GM23338 (cell line): ENCODE results near the gene TMEM219.

Source experiments
- CREB1 ChIP-seq: fragments of 250-450 bp; sonication (Bioruptor Pico); IDR thresholded peaks from 2 replicates; pipeline ENCODE4 v1.5.0; 2020; ENCODE audit warnings: low read depth, mild to moderate bottlenecking, moderate library complexity
- CTCF ChIP-seq, 2 experiments: fragments of 200-600 bp in 1 of 2; sonication (generic) in 1 of 2; conservative IDR thresholded peaks; 2 replicates each; pipeline versions ENCODE4 v1.5.1 to v1.6.1; 2016 to 2017; ENCODE audit warnings: antibody characterized with exemption in 2 of 2, low read depth in 2 of 2, mild to moderate bottlenecking in 2 of 2, moderate library complexity in 1 of 2
- EZH2 ChIP-seq: fragments of 200-600 bp; sonication (generic); IDR thresholded peaks from one replicate; pipeline ENCODE4 v1.8.0; 2017; ENCODE audit warnings: antibody characterized with exemption, mild to moderate bottlenecking, low read depth; ENCODE audit not compliant: unreplicated experiment
- EZH2phosphoT487 ChIP-seq: fragments of 200-600 bp; sonication (generic); IDR thresholded peaks from one replicate; pipeline ENCODE4 v1.8.1; 2018; ENCODE audit warnings: antibody characterized with exemption; ENCODE audit not compliant: unreplicated experiment
- NANOG ChIP-seq: IDR thresholded peaks from 2 replicates; pipeline ENCODE4 v1.6.1; 2016; ENCODE audit warnings: antibody characterized with exemption, borderline replicate concordance
- POLR2AphosphoS5 ChIP-seq: IDR thresholded peaks from 2 replicates; pipeline ENCODE4 v1.6.1; 2016; ENCODE audit warnings: antibody characterized with exemption, low read depth
- REST ChIP-seq: IDR thresholded peaks from one replicate; pipeline ENCODE4 v1.6.1; 2018; ENCODE audit warnings: antibody characterized with exemption; ENCODE audit not compliant: unreplicated experiment

- no peak for TF ChIP-seq EZH2
- no peak for TF ChIP-seq CTCF (conservative IDR thresholded peaks at IDR 0.05; ENCODE audit: low read depth in 2 of 2)
- no peak for TF ChIP-seq REST
- no peak for TF ChIP-seq POLR2AphosphoS5
- TF ChIP-seq CREB1: no peak
- no peak for TF ChIP-seq EZH2phosphoT487
- no peak for TF ChIP-seq NANOG
These were observed 23.5 kb downstream of the TMEM219 start for GRCh38 chr16:29985271-29985811.
